ENCODE measurements around the gene PKLR. TPM values are rescaled to one million over a fixed set of nuclear protein-coding genes. Genes with fewer than 3 reads are reported as not detected.

Gene PKLR
- total and polyA plus RNA-seq, 2 donors (not counting 1 experiment from before 2014, with no cell fraction given) = not detected

GRCh38 chr1:155287987-155288543 lies 13.2 kb downstream of the PKLR start:
- H4K20me1 ChIP-seq (ENCODE audit: control insufficient read depth, extremely low read depth, insufficient read depth, low read length) = no peaks in the 10 kb centered on the region
- no peaks in the 10 kb centered on the region for H3K9me3 ChIP-seq (ENCODE audit: control insufficient read depth, insufficient read depth, low read depth, low read length)
- no peak overlapping the region for H3K27ac ChIP-seq (ENCODE audit: insufficient read depth, low read length)
- H3K27me3 ChIP-seq (ENCODE audit: control insufficient read depth, insufficient read depth, low read length) = peaks cover 3% of the 10 kb centered on the region
- TF ChIP-seq CTCF (conservative IDR thresholded peaks at IDR 0.05 in 1 of 2, IDR thresholded peaks at IDR 0.05 in 1 of 2; ENCODE audit: low read depth in 1 of 2, low read length in 2 of 2) = no peak
- no peak overlapping the region for H3K4me2 ChIP-seq (ENCODE audit: extremely low read depth, insufficient read depth, low read length)
- H3K9ac ChIP-seq (ENCODE audit: insufficient read depth, low read length) = no peak overlapping the region
- no peak overlapping the region for H2AFZ ChIP-seq (ENCODE audit: low read length)
- H3K4me1 ChIP-seq (ENCODE audit: control insufficient read depth, extremely low read depth, insufficient read depth, low read length) = no peaks in the 10 kb centered on the region
- H3K79me2 ChIP-seq (ENCODE audit: control insufficient read depth, insufficient read depth, low read length) = no peaks in the 10 kb centered on the region
- H3K36me3 ChIP-seq (ENCODE audit: control insufficient read depth, insufficient read depth, low read length) = no peaks in the 10 kb centered on the region
- no peak overlapping the region for H3K4me3 ChIP-seq (replicated peaks in 1 of 4; ENCODE audit: control extremely low read depth in 1 of 4, insufficient read depth in 1 of 4, low read depth in 3 of 4, low read length in 4 of 4)
- no peak for DNase-seq (ENCODE audit: low read depth in 2 of 2)

GRCh38 chr1:155286544-155286943 lies 14.7 kb downstream of the PKLR start:
- Histone ChIP-seq H3K9me3 (ENCODE audit: control insufficient read depth, insufficient read depth, low read depth, low read length) (no peaks in the 10 kb centered on the region), H3K27ac (ENCODE audit: insufficient read depth, low read length) (no peak overlapping the region), H3K4me1 (ENCODE audit: control insufficient read depth, extremely low read depth, insufficient read depth, low read length) (no peaks in the 10 kb centered on the region), H3K27me3 (ENCODE audit: control insufficient read depth, insufficient read depth, low read length) (no peaks in the 10 kb centered on the region), H3K4me2 (ENCODE audit: extremely low read depth, insufficient read depth, low read length) (no peak overlapping the region), H4K20me1 (ENCODE audit: control insufficient read depth, extremely low read depth, insufficient read depth, low read length) (no peaks in the 10 kb centered on the region), H3K4me3 (replicated peaks in 1 of 4; ENCODE audit: control extremely low read depth in 1 of 4, insufficient read depth in 1 of 4, low read depth in 3 of 4, low read length in 4 of 4) (no peak overlapping the region), H3K79me2 (ENCODE audit: control insufficient read depth, insufficient read depth, low read length) (no peaks in the 10 kb centered on the region), H3K9ac (ENCODE audit: insufficient read depth, low read length) (no peak overlapping the region), H3K36me3 (ENCODE audit: control insufficient read depth, insufficient read depth, low read length) (no peaks in the 10 kb centered on the region), H2AFZ (ENCODE audit: low read length) (no peak overlapping the region)
- no peak for DNase-seq (ENCODE audit: low read depth in 2 of 2)
- TF ChIP-seq EZH2 (IDR thresholded peaks at IDR 0.05; ENCODE audit: low read length, missing control alignments) (no peak), CTCF (conservative IDR thresholded peaks at IDR 0.05 in 1 of 2, IDR thresholded peaks at IDR 0.05 in 1 of 2; ENCODE audit: low read depth in 1 of 2, low read length in 2 of 2) (no peak)

- Histone ChIP-seq H3K4me1 (ENCODE audit: control insufficient read depth, extremely low read depth, insufficient read depth, low read length) (no peaks in the 10 kb centered on the region), H3K36me3 (ENCODE audit: control insufficient read depth, insufficient read depth, low read length) (no peaks in the 10 kb centered on the region), H3K27me3 (ENCODE audit: control insufficient read depth, insufficient read depth, low read length) (no peaks in the 10 kb centered on the region), H3K79me2 (ENCODE audit: control insufficient read depth, insufficient read depth, low read length) (no peaks in the 10 kb centered on the region), H3K9me3 (ENCODE audit: control insufficient read depth, insufficient read depth, low read depth, low read length) (no peaks in the 10 kb centered on the region), H3K4me2 (ENCODE audit: extremely low read depth, insufficient read depth, low read length) (no peak overlapping the region), H4K20me1 (ENCODE audit: control insufficient read depth, extremely low read depth, insufficient read depth, low read length) (no peaks in the 10 kb centered on the region), H3K27ac (ENCODE audit: insufficient read depth, low read length) (no peak overlapping the region), H2AFZ (ENCODE audit: low read length) (no peak overlapping the region), H3K9ac (ENCODE audit: insufficient read depth, low read length) (no peak overlapping the region), H3K4me3 (replicated peaks in 1 of 4; ENCODE audit: control extremely low read depth in 1 of 4, insufficient read depth in 1 of 4, low read depth in 3 of 4, low read length in 4 of 4) (no peak overlapping the region)
- TF ChIP-seq EZH2 (IDR thresholded peaks at IDR 0.05; ENCODE audit: low read length, missing control alignments) (no peak), CTCF (conservative IDR thresholded peaks at IDR 0.05 in 1 of 2, IDR thresholded peaks at IDR 0.05 in 1 of 2; ENCODE audit: low read depth in 1 of 2, low read length in 2 of 2) (no peak)
- DNase-seq (ENCODE audit: low read depth in 2 of 2) = no peak
Measured at GRCh38 chr1:155285631-155286044, 15.6 kb downstream of the PKLR start.
